ENCODE results near the gene CAPRIN2.

DNA sequence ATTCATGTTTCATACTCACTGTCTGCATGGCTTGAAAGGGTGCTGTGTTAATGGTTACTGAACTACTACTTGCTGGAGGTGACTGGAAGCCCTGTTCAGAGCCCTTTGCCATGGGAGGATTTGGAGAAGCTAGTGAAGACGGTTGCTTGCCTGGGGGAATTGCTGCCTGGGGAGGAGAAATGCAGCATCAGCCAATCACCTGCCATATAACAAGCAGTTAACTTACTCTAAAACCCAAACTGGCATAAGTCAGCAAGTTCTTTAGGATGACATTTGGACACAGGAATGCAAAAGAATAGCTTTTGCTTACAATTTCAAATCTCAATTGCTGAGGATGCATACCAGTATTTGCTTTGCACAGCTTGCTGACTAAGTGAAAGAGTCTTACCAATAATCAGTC lies 35.7 kb downstream of the CAPRIN2 start:
- TF ChIP-seq, protein P1, sequence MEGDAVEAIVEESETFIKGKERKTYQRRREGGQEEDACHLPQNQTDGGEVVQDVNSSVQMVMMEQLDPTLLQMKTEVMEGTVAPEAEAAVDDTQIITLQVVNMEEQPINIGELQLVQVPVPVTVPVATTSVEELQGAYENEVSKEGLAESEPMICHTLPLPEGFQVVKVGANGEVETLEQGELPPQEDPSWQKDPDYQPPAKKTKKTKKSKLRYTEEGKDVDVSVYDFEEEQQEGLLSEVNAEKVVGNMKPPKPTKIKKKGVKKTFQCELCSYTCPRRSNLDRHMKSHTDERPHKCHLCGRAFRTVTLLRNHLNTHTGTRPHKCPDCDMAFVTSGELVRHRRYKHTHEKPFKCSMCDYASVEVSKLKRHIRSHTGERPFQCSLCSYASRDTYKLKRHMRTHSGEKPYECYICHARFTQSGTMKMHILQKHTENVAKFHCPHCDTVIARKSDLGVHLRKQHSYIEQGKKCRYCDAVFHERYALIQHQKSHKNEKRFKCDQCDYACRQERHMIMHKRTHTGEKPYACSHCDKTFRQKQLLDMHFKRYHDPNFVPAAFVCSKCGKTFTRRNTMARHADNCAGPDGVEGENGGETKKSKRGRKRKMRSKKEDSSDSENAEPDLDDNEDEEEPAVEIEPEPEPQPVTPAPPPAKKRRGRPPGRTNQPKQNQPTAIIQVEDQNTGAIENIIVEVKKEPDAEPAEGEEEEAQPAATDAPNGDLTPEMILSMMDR (IDR thresholded peaks at IDR 0.05): no peak
- TF ChIP-seq POLR2A (IDR thresholded peaks at IDR 0.05): no peak
